ENCODE results near the gene TPPP. TPM values are rescaled to one million over a fixed set of nuclear protein-coding genes. Genes with fewer than 3 reads are reported as not detected.

TPPP gene
- total and polyA plus RNA-seq, 2 donors: 0.24 to 0.64 TPM

- Histone ChIP-seq H3K36me3 (ENCODE audit: control insufficient read depth in 2 of 2, insufficient read depth in 2 of 2, low read length in 1 of 2) (no peaks in the 10 kb centered on the region), H3K4me3 (ENCODE audit: low read length in 2 of 2) (no peak overlapping the region), H3K27ac (ENCODE audit: low read depth in 1 of 2, low read length in 1 of 2) (no peak overlapping the region), H3K27me3 (ENCODE audit: control insufficient read depth in 2 of 2, insufficient read depth in 1 of 2, low read length in 1 of 2) (peaks cover 2 to 31% of the 10 kb centered on the region in 2 donors), H3K4me1 (ENCODE audit: control insufficient read depth in 2 of 2, insufficient read depth in 2 of 2, low read length in 2 of 2) (peaks cover 0 to 17% of the 10 kb centered on the region in 2 donors), H3K9me3 (ENCODE audit: control insufficient read depth in 2 of 2, insufficient read depth in 1 of 2, low read length in 1 of 2) (no peaks in the 10 kb centered on the region)
- DNase-seq (ENCODE audit: low read depth in 6 of 9, low spot score in 9 of 9): no peak
- WGBS: 85% methylated on average over 20 of the region's 20 CpGs
These were observed 17.9 kb downstream of the TPPP start for GRCh38 chr5:675111-675870.

- Histone ChIP-seq H3K9me3 (ENCODE audit: control insufficient read depth in 2 of 2, insufficient read depth in 1 of 2, low read length in 1 of 2) (no peaks in the 10 kb centered on the region), H3K36me3 (ENCODE audit: control insufficient read depth in 2 of 2, insufficient read depth in 2 of 2, low read length in 1 of 2) (no peaks in the 10 kb centered on the region), H3K4me1 (ENCODE audit: control insufficient read depth in 2 of 2, insufficient read depth in 2 of 2, low read length in 2 of 2) (peaks cover 0 to 17% of the 10 kb centered on the region in 2 donors), H3K4me3 (ENCODE audit: low read length in 2 of 2) (no peak overlapping the region), H3K27ac (ENCODE audit: low read depth in 1 of 2, low read length in 1 of 2) (no peak overlapping the region), H3K27me3 (ENCODE audit: control insufficient read depth in 2 of 2, insufficient read depth in 1 of 2, low read length in 1 of 2) (peaks cover 2 to 31% of the 10 kb centered on the region in 2 donors)
- no peak for DNase-seq (ENCODE audit: low read depth in 6 of 9, low spot score in 9 of 9)
- WGBS: 81% methylated on average over 7 of the region's 7 CpGs
These were observed 18.5 kb downstream of the TPPP start for GRCh38 chr5:674630-675011.

GRCh38 chr5:673831-674629 lies 19.1 kb downstream of the TPPP start:
- peaks cover 2 to 31% of the 10 kb centered on the region in 2 donors for H3K27me3 ChIP-seq (ENCODE audit: control insufficient read depth in 2 of 2, insufficient read depth in 1 of 2, low read length in 1 of 2)
- H3K36me3 ChIP-seq (ENCODE audit: control insufficient read depth in 2 of 2, insufficient read depth in 2 of 2, low read length in 1 of 2): no peaks in the 10 kb centered on the region
- 79% methylated on average over 27 of the region's 27 CpGs for WGBS
- H3K4me1 ChIP-seq (ENCODE audit: control insufficient read depth in 2 of 2, insufficient read depth in 2 of 2, low read length in 2 of 2): peaks cover 0 to 17% of the 10 kb centered on the region in 2 donors
- no peak for DNase-seq (ENCODE audit: low read depth in 6 of 9, low spot score in 9 of 9)
- H3K27ac ChIP-seq (ENCODE audit: low read depth in 1 of 2, low read length in 1 of 2): no peak overlapping the region
- no peak overlapping the region for H3K4me3 ChIP-seq (ENCODE audit: low read length in 2 of 2)
- no peaks in the 10 kb centered on the region for H3K9me3 ChIP-seq (ENCODE audit: control insufficient read depth in 2 of 2, insufficient read depth in 1 of 2, low read length in 1 of 2)

- peaks cover 2 to 31% of the 10 kb centered on the region in 2 donors for H3K27me3 ChIP-seq (ENCODE audit: control insufficient read depth in 2 of 2, insufficient read depth in 1 of 2, low read length in 1 of 2)
- no peaks in the 10 kb centered on the region for H3K9me3 ChIP-seq (ENCODE audit: control insufficient read depth in 2 of 2, insufficient read depth in 1 of 2, low read length in 1 of 2)
- no peak overlapping the region for H3K27ac ChIP-seq (ENCODE audit: low read depth in 1 of 2, low read length in 1 of 2)
- WGBS: 58% methylated on average over 19 of the region's 19 CpGs
- peaks cover 0 to 17% of the 10 kb centered on the region in 2 donors for H3K4me1 ChIP-seq (ENCODE audit: control insufficient read depth in 2 of 2, insufficient read depth in 2 of 2, low read length in 2 of 2)
- no peaks in the 10 kb centered on the region for H3K36me3 ChIP-seq (ENCODE audit: control insufficient read depth in 2 of 2, insufficient read depth in 2 of 2, low read length in 1 of 2)
- H3K4me3 ChIP-seq (ENCODE audit: low read length in 2 of 2): no peak overlapping the region
- DNase-seq (ENCODE audit: low read depth in 6 of 9, low spot score in 9 of 9): no peak
These were observed 19.9 kb downstream of the TPPP start for GRCh38 chr5:673161-673830.

- H3K4me1 ChIP-seq (ENCODE audit: control insufficient read depth in 2 of 2, insufficient read depth in 2 of 2, low read length in 2 of 2): peaks cover 0 to 17% of the 10 kb centered on the region in 2 donors
These were observed 20.6 kb downstream of the TPPP start for GRCh38 chr5:672329-673160.

GRCh38 chr5:671459-672328 lies 21.5 kb downstream of the TPPP start:
- 43% methylated on average over 27 of the region's 27 CpGs for WGBS
- H3K4me3 ChIP-seq (ENCODE audit: low read length in 2 of 2): no peak overlapping the region

More at GRCh38 chr5:672329-673160, 20.6 kb downstream of the TPPP start:
- H3K4me3 ChIP-seq (ENCODE audit: low read length in 2 of 2): no peak overlapping the region
- 32% methylated on average over 27 of the region's 27 CpGs for WGBS
- H3K27ac ChIP-seq (ENCODE audit: low read depth in 1 of 2, low read length in 1 of 2): no peak overlapping the region
- peak in 6 of 9 donors; percentile 21 to 55 (median 30) for DNase-seq (ENCODE audit: low read depth in 6 of 9, low spot score in 9 of 9)
- peaks cover 2 to 31% of the 10 kb centered on the region in 2 donors for H3K27me3 ChIP-seq (ENCODE audit: control insufficient read depth in 2 of 2, insufficient read depth in 1 of 2, low read length in 1 of 2)
- no peaks in the 10 kb centered on the region for H3K36me3 ChIP-seq (ENCODE audit: control insufficient read depth in 2 of 2, insufficient read depth in 2 of 2, low read length in 1 of 2)
- H3K9me3 ChIP-seq (ENCODE audit: control insufficient read depth in 2 of 2, insufficient read depth in 1 of 2, low read length in 1 of 2): no peaks in the 10 kb centered on the region

GRCh38 chr5:670396-671270 lies 22.5 kb downstream of the TPPP start:
- H3K27me3 ChIP-seq (ENCODE audit: control insufficient read depth in 2 of 2, insufficient read depth in 1 of 2, low read length in 1 of 2): peaks cover 2 to 31% of the 10 kb centered on the region in 2 donors
- WGBS: 78% methylated on average over 33 of the region's 33 CpGs
- H3K27ac ChIP-seq (ENCODE audit: low read depth in 1 of 2, low read length in 1 of 2): no peak overlapping the region
- peaks cover 0 to 17% of the 10 kb centered on the region in 2 donors for H3K4me1 ChIP-seq (ENCODE audit: control insufficient read depth in 2 of 2, insufficient read depth in 2 of 2, low read length in 2 of 2)
- no peaks in the 10 kb centered on the region for H3K9me3 ChIP-seq (ENCODE audit: control insufficient read depth in 2 of 2, insufficient read depth in 1 of 2, low read length in 1 of 2)
- peaks cover 0 to 9% of the 10 kb centered on the region in 2 donors for H3K36me3 ChIP-seq (ENCODE audit: control insufficient read depth in 2 of 2, insufficient read depth in 2 of 2, low read length in 1 of 2)
- H3K4me3 ChIP-seq (ENCODE audit: low read length in 2 of 2): no peak overlapping the region
- DNase-seq (ENCODE audit: low read depth in 6 of 9, low spot score in 9 of 9): no peak

More at GRCh38 chr5:671459-672328, 21.5 kb downstream of the TPPP start:
- peak in 6 of 9 donors; percentile 16 to 68 (median 40) for DNase-seq (ENCODE audit: low read depth in 6 of 9, low spot score in 9 of 9)
- Histone ChIP-seq H3K27me3 (ENCODE audit: control insufficient read depth in 2 of 2, insufficient read depth in 1 of 2, low read length in 1 of 2) (peaks cover 2 to 31% of the 10 kb centered on the region in 2 donors), H3K36me3 (ENCODE audit: control insufficient read depth in 2 of 2, insufficient read depth in 2 of 2, low read length in 1 of 2) (no peaks in the 10 kb centered on the region), H3K27ac (ENCODE audit: low read depth in 1 of 2, low read length in 1 of 2) (no peak overlapping the region), H3K9me3 (ENCODE audit: control insufficient read depth in 2 of 2, insufficient read depth in 1 of 2, low read length in 1 of 2) (no peaks in the 10 kb centered on the region), H3K4me1 (ENCODE audit: control insufficient read depth in 2 of 2, insufficient read depth in 2 of 2, low read length in 2 of 2) (peaks cover 0 to 17% of the 10 kb centered on the region in 2 donors)
